NT2/D1 (cell line): ENCODE data around the gene GAL3ST2.
"Not testable (repeated sequence)": the region's sequence is repeated elsewhere in the genome, so short reads cannot be mapped to it uniquely, and the experiment has no call there.

ENCODE experiments used
- DNase-seq: peaks from one replicate; pipeline ENCODE4 v3.0.0-alpha.2; 2011; ENCODE audit warnings: low read depth, low spot score
- H3K27me3 ChIP-seq: 2 replicates; pipeline ENCODE4 v1.6.0; 2011; ENCODE audit warnings: mild to moderate bottlenecking; ENCODE audit not compliant: insufficient read length, insufficient read depth
- H3K36me3 ChIP-seq: 2 replicates; pipeline ENCODE4 v1.6.1; 2011; ENCODE audit warnings: mild to moderate bottlenecking, low read length, mixed read lengths; ENCODE audit not compliant: insufficient read depth, insufficient read length
- H3K4me1 ChIP-seq: 2 replicates; pipeline ENCODE4 v1.5.1; 2011; ENCODE audit not compliant: insufficient read depth, insufficient read length
- H3K4me3 ChIP-seq: 2 replicates; pipeline ENCODE4 v1.5.1; 2011; ENCODE audit warnings: low read depth; ENCODE audit not compliant: insufficient read length
- H3K9ac ChIP-seq: 2 replicates; pipeline ENCODE4 v1.6.0; 2011; ENCODE audit warnings: low read depth; ENCODE audit not compliant: insufficient read length
- H3K9me3 ChIP-seq: 2 replicates; pipeline ENCODE4 v1.5.1; 2011; ENCODE audit warnings: mild to moderate bottlenecking, low read length; ENCODE audit not compliant: insufficient read depth
- SUZ12 ChIP-seq: IDR thresholded peaks from 2 replicates; pipeline ENCODE4 v1.6.1; 2011; ENCODE audit not compliant: insufficient read length, insufficient read depth; ENCODE audit errors: extremely low read depth
- YY1 ChIP-seq: IDR thresholded peaks from 2 replicates; pipeline ENCODE4 v1.6.1; 2011; ENCODE audit not compliant: insufficient read length, insufficient read depth
- ZNF274 ChIP-seq: IDR thresholded peaks from 2 replicates; pipeline ENCODE4 v1.6.1; 2011; ENCODE audit warnings: mild to moderate bottlenecking, low read depth, low read length

The GAL3ST2 gene

DNA sequence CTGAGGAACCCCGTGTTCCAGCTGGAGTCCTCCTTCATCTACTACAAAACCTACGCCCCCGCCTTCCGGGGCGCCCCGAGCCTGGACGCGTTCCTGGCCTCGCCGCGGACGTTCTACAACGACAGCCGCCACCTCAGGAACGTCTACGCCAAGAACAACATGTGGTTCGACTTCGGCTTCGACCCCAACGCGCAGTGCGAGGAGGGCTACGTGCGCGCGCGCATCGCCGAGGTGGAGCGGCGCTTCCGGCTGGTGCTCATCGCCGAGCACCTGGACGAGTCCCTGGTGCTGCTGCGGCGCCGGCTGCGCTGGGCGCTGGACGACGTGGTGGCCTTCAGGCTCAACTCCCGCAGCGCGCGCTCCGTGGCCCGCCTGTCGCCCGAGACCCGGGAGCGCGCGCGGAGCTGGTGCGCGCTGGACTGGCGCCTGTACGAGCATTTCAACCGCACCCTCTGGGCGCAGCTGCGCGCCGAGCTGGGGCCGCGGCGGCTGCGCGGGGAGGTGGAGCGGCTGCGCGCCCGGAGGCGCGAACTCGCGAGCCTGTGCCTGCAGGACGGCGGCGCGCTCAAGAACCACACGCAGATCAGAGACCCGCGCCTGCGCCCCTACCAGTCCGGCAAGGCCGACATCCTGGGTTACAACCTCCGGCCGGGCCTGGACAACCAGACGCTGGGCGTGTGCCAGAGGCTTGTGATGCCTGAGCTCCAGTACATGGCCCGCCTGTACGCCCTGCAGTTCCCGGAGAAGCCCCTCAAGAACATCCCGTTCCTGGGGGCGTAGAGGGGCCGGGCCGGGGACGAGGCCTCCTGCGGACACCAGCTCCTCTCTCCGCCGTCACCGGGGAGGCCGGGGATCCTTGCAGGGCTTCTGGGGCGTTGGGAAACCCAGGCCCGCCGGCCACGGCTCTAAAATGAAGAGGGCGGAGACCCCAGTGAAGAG lies 27.0 kb downstream of the GAL3ST2 start:
- H3K9ac ChIP-seq: peak overlapping the region; percentile 90

DNA sequence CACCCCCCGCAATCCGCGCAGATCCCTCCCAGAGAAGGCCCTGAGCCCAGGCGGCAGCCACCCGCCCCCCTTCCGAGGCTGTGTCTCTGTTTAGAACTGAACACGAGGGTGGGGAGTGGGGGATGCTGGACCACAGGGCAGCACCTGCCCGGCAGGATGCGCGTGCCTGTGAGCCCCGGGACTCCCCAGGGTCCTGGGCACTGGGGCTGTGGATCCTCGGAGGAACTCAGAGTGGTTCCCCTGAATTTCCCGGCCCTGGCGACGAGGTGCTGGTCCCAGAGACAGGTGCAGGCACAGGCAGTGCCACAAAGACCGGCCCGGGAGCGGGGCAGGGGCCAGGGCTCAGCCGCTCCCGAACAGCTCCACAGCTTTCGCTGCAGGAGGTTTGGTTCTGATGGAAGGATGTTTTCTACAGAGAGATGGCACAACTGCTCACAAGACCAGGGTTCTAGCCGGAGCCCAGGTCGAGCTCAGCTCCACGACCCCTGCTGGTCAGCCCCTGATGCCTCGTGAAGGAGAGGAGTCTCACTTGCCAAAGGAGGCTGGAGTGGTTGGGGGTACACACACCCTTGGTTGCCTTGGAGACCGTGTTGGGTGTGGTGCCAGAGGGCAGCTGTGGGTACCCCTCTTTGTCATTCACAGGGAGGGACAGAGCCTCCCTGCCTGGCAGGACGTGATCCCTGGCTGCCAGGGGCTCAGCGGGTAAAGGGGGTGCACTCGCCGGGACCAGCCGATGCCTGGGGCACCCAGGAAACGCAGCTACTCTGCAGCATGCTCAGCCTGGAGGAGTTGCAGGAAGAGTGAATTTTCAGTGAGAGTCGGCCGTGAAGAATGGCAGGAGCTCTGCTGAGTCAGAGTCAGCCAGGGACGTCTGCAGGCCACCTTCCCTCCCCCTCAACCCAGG lies 28.0 kb downstream of the GAL3ST2 start:
- H3K9me3 ChIP-seq: no peaks in the 10 kb centered on the region
- H3K27me3 ChIP-seq: no peaks in the 10 kb centered on the region
- no peak for TF ChIP-seq ZNF274
- TF ChIP-seq YY1: no peak
- no peak for TF ChIP-seq SUZ12
- H3K4me3 ChIP-seq: peak overlapping the region; percentile 9
- H3K4me1 ChIP-seq: peaks cover 37% of the 10 kb centered on the region
- no peak for DNase-seq
- H3K36me3 ChIP-seq: no peaks in the 10 kb centered on the region
- H3K9ac ChIP-seq: peak overlapping the region; percentile 90

More for the DNA sequence above, 27.0 kb downstream of the GAL3ST2 start:
- no peaks in the 10 kb centered on the region for H3K27me3 ChIP-seq
- TF ChIP-seq YY1: no peak
- no peak for TF ChIP-seq ZNF274
- no peaks in the 10 kb centered on the region for H3K9me3 ChIP-seq
- H3K36me3 ChIP-seq: no peaks in the 10 kb centered on the region
- peaks cover 37% of the 10 kb centered on the region for H3K4me1 ChIP-seq
- H3K4me3 ChIP-seq: no peak overlapping the region
- DNase-seq: no peak

- not testable (repeated sequence) for H3K36me3 ChIP-seq, H3K4me3 ChIP-seq, H3K9ac ChIP-seq, H3K9me3 ChIP-seq, H3K27me3 ChIP-seq, DNase-seq
- peaks cover 36% of the 10 kb centered on the region for H3K4me1 ChIP-seq
Measured at GRCh38 chr2:241806217-241806616, 29.6 kb downstream of the GAL3ST2 start.

GRCh38 chr2:241808051-241808720 lies 31.6 kb downstream of the GAL3ST2 start:
- Histone ChIP-seq H3K9me3 (no peaks in the 10 kb centered on the region), H3K4me3 (no peak overlapping the region), H3K27me3 (no peaks in the 10 kb centered on the region), H3K36me3 (no peaks in the 10 kb centered on the region), H3K4me1 (peaks cover 24% of the 10 kb centered on the region), H3K9ac (no peak overlapping the region)
- no peak for TF ChIP-seq ZNF274
- no peak for TF ChIP-seq SUZ12
- no peak for TF ChIP-seq YY1
- DNase-seq: no peak

DNA sequence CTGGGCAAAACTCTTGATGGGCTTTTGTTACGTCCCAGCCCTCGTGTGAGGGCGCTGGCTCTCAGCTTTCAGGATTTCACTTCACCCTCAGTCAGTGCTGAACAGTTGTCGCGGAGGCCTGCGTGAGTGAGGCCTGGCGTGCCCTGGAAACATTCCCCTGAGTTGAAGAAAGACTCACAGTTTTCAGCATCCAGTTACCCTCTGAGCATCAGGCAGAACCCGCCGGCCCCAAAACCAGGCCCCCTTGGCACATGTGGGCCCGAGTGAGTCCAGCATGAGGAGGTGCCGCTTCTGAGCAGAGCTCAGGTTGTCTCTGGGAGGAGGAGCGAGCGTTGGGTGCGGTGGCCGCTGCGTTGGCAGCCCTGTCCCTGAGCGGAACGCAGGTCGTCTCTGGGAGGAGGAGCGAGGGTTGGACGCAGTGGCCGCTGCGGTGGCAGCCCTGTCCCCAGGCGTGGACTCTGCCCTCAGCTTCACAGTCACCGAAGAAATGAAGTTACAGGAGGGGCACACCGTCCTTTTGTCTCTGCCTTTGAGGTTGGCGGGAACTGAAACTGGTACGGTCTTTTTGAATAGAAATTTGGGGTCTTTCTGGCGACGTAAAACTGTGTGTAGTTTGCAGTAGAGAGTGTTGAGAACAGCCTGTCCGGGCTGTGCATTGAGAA lies 32.2 kb downstream of the GAL3ST2 start, which contains the start of gene NEU4:
NEU4 (plus strand) TSS at position 473 of the 662 bp plus-strand sequence. CDS start 5,292 bp downstream, outside the sequence.
- no peak for TF ChIP-seq ZNF274
- TF ChIP-seq YY1: no peak
- no peak for TF ChIP-seq SUZ12
- Histone ChIP-seq H3K4me1 (peaks cover 20% of the 10 kb centered on the region), H3K36me3 (no peaks in the 10 kb centered on the region), H3K4me3 (no peak within 1 kb of the TSS), H3K9ac (peak within 1 kb of the TSS; percentile 59), H3K27me3 (no peaks in the 10 kb centered on the region), H3K9me3 (no peaks in the 10 kb centered on the region)
- DNase-seq: no peak

GRCh38 chr2:241809383-241810306 lies 33.0 kb downstream of the GAL3ST2 start:
- TF ChIP-seq ZNF274: no peak
- no peak for TF ChIP-seq SUZ12
- TF ChIP-seq YY1: no peak
- no peaks in the 10 kb centered on the region for H3K9me3 ChIP-seq
- H3K36me3 ChIP-seq: no peaks in the 10 kb centered on the region
- H3K27me3 ChIP-seq: no peaks in the 10 kb centered on the region
- H3K4me3 ChIP-seq: no peak overlapping the region
- peaks cover 12% of the 10 kb centered on the region for H3K4me1 ChIP-seq
- DNase-seq: no peak
- peak overlapping the region; percentile 59 for H3K9ac ChIP-seq
